Keratinocyte (primary cell): ENCODE measurements around the gene SLCO2B1. TPM values are rescaled to one million over a fixed set of nuclear protein-coding genes. Genes with fewer than 3 reads are reported as not detected.

Experiments
- DNase-seq: peaks from one replicate; pipeline ENCODE4 v3.0.0-alpha.2; 2011; ENCODE audit warnings: low read depth, missing footprints, low spot score
- FAIRE-seq: peaks from 2 replicates; lab custom pipeline; 2011; peaks lifted over from hg19 to GRCh38; lab: Jason Lieb, UNC
- H2AFZ ChIP-seq: 2 replicates; pipeline ENCODE4 v1.6.0; 2012; ENCODE audit warnings: low read length, control low read depth, inconsistent platforms; ENCODE audit not compliant: control insufficient read depth
- H3K27ac ChIP-seq: 2 replicates; pipeline ENCODE4 v1.5.1; 2011; ENCODE audit warnings: low read length; ENCODE audit not compliant: control insufficient read depth, insufficient read depth
- H3K27me3 ChIP-seq: 3 replicates; pipeline ENCODE4 v1.6.0; 2011; ENCODE audit warnings: low read length; ENCODE audit not compliant: control insufficient read depth, insufficient read depth; ENCODE audit errors: extremely low read depth
- H3K36me3 ChIP-seq, 2 experiments: 2 replicates in 1 of 2; 3 replicates in 1 of 2; pipeline ENCODE4 v1.5.1; 2011; ENCODE audit warnings: low read length in 2 of 2, mild to moderate bottlenecking in 1 of 2; ENCODE audit not compliant: control insufficient read depth in 2 of 2, insufficient read depth in 2 of 2; ENCODE audit errors: extremely low read depth in 1 of 2
- H3K4me1 ChIP-seq: 3 replicates; pipeline ENCODE4 v1.5.1; 2011; ENCODE audit warnings: low read length; ENCODE audit not compliant: control insufficient read depth, insufficient read depth; ENCODE audit errors: extremely low read depth
- H3K4me2 ChIP-seq: 3 replicates; pipeline ENCODE4 v1.6.0; 2011; ENCODE audit warnings: low read depth, low read length; ENCODE audit not compliant: control insufficient read depth, insufficient read depth; ENCODE audit errors: extremely low read depth
- H3K4me3 ChIP-seq, 3 experiments: fragments of 200-600 bp in 1 of 3; sonication (generic) in 1 of 3; 2 replicates in 2 of 3; 3 replicates in 1 of 3; pipeline ENCODE4 v1.5.1; 2011 to 2016; ENCODE audit warnings: low read length in 3 of 3, mild to moderate bottlenecking in 3 of 3, control low read depth in 2 of 3, inconsistent platforms in 1 of 3, low read depth in 1 of 3, mixed read lengths in 1 of 3, mixed run types in 1 of 3, moderate library complexity in 1 of 3; ENCODE audit not compliant: control insufficient read depth in 2 of 3, insufficient read depth in 2 of 3; ENCODE audit errors: extremely low read depth in 1 of 3
- H3K79me2 ChIP-seq: 2 replicates; pipeline ENCODE4 v1.6.0; 2012; ENCODE audit warnings: low read length; ENCODE audit not compliant: control insufficient read depth, insufficient read depth
- H3K9ac ChIP-seq: 3 replicates; pipeline ENCODE4 v1.6.0; 2011; ENCODE audit warnings: low read length; ENCODE audit not compliant: control insufficient read depth, insufficient read depth; ENCODE audit errors: extremely low read depth
- H3K9me1 ChIP-seq: 3 replicates; pipeline ENCODE4 v1.6.0; 2011; ENCODE audit warnings: low read length; ENCODE audit not compliant: control insufficient read depth, insufficient read depth; ENCODE audit errors: extremely low read depth
- H3K9me3 ChIP-seq: 2 replicates; pipeline ENCODE4 v1.5.1; 2012; ENCODE audit warnings: low read depth, low read length; ENCODE audit not compliant: control insufficient read depth
- H4K20me1 ChIP-seq: 3 replicates; pipeline ENCODE4 v1.6.0; 2011; ENCODE audit warnings: low read length; ENCODE audit not compliant: control insufficient read depth, insufficient read depth; ENCODE audit errors: extremely low read depth
- EZH2 ChIP-seq: IDR thresholded peaks from one replicate; pipeline ENCODE4 v1.6.1; 2012; ENCODE audit warnings: inconsistent platforms, mild to moderate bottlenecking, low read length, moderate library complexity
- dilution Hi-C: fragments of 300-500 bp; cut with MboI; formaldehyde crosslinking; loops from one replicate; pipeline ENCODE4 v1.7.0; 2020; ENCODE audit warnings: low sequenced_read_pairs; ENCODE audit not compliant: extremely low pct_ligation_motif_present
- polyA plus RNA-seq, 5 experiments: library from polyadenylated mRNA; depleted of rRNA in 3 of 5; stranded (reverse) in 3 of 5; stranded (forward) in 1 of 5; unstranded in 1 of 5; fragments of >200 nt; gene quantifications; 1 replicate in 1 of 5; 2 replicates in 3 of 5; 3 replicates in 1 of 5; pipeline versions ENCODE4 v1.2.1 to v1.2.3, GENCODE V29; 2011 to 2012; ENCODE audit warnings: missing spikeins in 2 of 5, low read depth in 1 of 5, low replicate concordance in 1 of 5
- TF ChIP-seq, protein P1 (sequence below), 3 experiments: IDR thresholded peaks in 1 of 3; conservative IDR thresholded peaks in 1 of 3; optimal IDR thresholded peaks in 1 of 3; 2 replicates in 2 of 3; 3 replicates in 1 of 3; pipeline versions ENCODE3 to v1.5.1; 2011; ENCODE audit warnings: low read length in 3 of 3, mild to moderate bottlenecking in 3 of 3, moderate library complexity in 2 of 3, control low read depth in 1 of 3, inconsistent platforms in 1 of 3; ENCODE audit not compliant: insufficient read depth in 2 of 3; ENCODE audit errors: extremely low read depth in 1 of 3

The SLCO2B1 gene
- polyA plus RNA-seq, 1 donor (not counting 4 experiments of a cell fraction or from before 2014, with no cell fraction given), result not detected

- H2AFZ ChIP-seq, result no peak overlapping the region
- no peaks in the 10 kb centered on the region for H3K36me3 ChIP-seq
- no peak for TF ChIP-seq EZH2
- TF ChIP-seq, protein P1, sequence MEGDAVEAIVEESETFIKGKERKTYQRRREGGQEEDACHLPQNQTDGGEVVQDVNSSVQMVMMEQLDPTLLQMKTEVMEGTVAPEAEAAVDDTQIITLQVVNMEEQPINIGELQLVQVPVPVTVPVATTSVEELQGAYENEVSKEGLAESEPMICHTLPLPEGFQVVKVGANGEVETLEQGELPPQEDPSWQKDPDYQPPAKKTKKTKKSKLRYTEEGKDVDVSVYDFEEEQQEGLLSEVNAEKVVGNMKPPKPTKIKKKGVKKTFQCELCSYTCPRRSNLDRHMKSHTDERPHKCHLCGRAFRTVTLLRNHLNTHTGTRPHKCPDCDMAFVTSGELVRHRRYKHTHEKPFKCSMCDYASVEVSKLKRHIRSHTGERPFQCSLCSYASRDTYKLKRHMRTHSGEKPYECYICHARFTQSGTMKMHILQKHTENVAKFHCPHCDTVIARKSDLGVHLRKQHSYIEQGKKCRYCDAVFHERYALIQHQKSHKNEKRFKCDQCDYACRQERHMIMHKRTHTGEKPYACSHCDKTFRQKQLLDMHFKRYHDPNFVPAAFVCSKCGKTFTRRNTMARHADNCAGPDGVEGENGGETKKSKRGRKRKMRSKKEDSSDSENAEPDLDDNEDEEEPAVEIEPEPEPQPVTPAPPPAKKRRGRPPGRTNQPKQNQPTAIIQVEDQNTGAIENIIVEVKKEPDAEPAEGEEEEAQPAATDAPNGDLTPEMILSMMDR (optimal IDR thresholded peaks at IDR 0.05 in 1 of 3, IDR thresholded peaks at IDR 0.05 in 1 of 3, conservative IDR thresholded peaks at IDR 0.05 in 1 of 3; ENCODE audit: extremely low read depth in 1 of 3, insufficient read depth in 2 of 3, low read length in 3 of 3), result no peak
- peaks cover 20% of the 10 kb centered on the region for H3K27me3 ChIP-seq
- H3K4me3 ChIP-seq, result no peak overlapping the region
- DNase-seq (no peak), FAIRE-seq (no peak)
- H3K4me2 ChIP-seq, result no peak overlapping the region
- no peak overlapping the region for H3K27ac ChIP-seq
- no peaks in the 10 kb centered on the region for H3K9me3 ChIP-seq
- no peak overlapping the region for H3K9ac ChIP-seq
- H3K4me1 ChIP-seq, result no peaks in the 10 kb centered on the region
- dilution Hi-C loops, result no loop called here
- no peaks in the 10 kb centered on the region for H3K79me2 ChIP-seq
- no peaks in the 10 kb centered on the region for H3K9me1 ChIP-seq
- H4K20me1 ChIP-seq, result no peaks in the 10 kb centered on the region
Observed at GRCh38 chr11:75165721-75166120, 14.8 kb downstream of the SLCO2B1 start.

DNA sequence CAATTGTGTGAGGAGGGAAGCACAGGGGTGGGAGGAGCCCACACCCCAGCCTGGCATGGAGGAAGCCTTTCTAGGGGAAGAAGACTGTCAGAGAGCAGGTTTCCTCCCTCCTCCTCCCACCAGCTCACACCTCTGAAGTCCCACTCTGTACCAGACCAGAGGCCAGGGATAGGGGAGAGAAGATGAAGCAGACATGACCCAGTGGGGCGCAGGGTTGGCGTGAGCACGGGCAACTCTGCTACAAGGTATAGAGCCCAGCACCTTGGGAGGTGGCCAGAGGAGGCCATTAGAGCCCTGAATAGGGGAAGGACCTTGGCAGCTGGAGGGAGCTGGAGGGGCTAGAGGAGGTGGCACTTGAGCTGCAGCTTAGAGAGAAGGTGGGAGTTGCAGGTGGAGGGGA lies 15.9 kb downstream of the SLCO2B1 start:
- Histone ChIP-seq H2AFZ (no peak overlapping the region), H3K9ac (no peak overlapping the region), H3K9me3 (no peaks in the 10 kb centered on the region), H3K27me3 (peaks cover 23% of the 10 kb centered on the region), H3K4me2 (no peak overlapping the region), H4K20me1 (no peaks in the 10 kb centered on the region), H3K36me3 (no peaks in the 10 kb centered on the region), H3K79me2 (no peaks in the 10 kb centered on the region), H3K4me1 (no peaks in the 10 kb centered on the region), H3K27ac (no peak overlapping the region), H3K4me3 (no peak overlapping the region), H3K9me1 (no peaks in the 10 kb centered on the region)
- FAIRE-seq (no peak), DNase-seq (no peak)
- TF ChIP-seq, protein P1 (optimal IDR thresholded peaks at IDR 0.05 in 1 of 3, IDR thresholded peaks at IDR 0.05 in 1 of 3, conservative IDR thresholded peaks at IDR 0.05 in 1 of 3; ENCODE audit: extremely low read depth in 1 of 3, insufficient read depth in 2 of 3, low read length in 3 of 3), result no peak
- no peak for TF ChIP-seq EZH2
- dilution Hi-C loops, result no loop called here
